DND-41 (cell line): ENCODE measurements around the gene NCOA5.

Experiments used
- ATAC-seq: fragments of 200-7000 bp; cut with Tn5 transposase; 3 replicates; pipeline ENCODE4 v1.9.1; 2021; ENCODE audit warnings: low read depth; ENCODE audit not compliant: insufficient read depth
- DNase-seq: peaks from one replicate; pipeline ENCODE4 v3.0.0-alpha.2; 2020
- H2AFZ ChIP-seq: 2 replicates; pipeline ENCODE4 v1.6.0; 2012; ENCODE audit warnings: low read depth, low read length
- H3K27ac ChIP-seq: 2 replicates; pipeline ENCODE4 v1.5.1; 2012; ENCODE audit warnings: low read length, inconsistent platforms
- H3K27me3 ChIP-seq: fragments of 200-600 bp; sonication (generic); 2 replicates; pipeline ENCODE4 v1.6.0; 2012; ENCODE audit warnings: low read length, mild to moderate bottlenecking, inconsistent platforms; ENCODE audit not compliant: insufficient read depth, poor library complexity
- H3K36me3 ChIP-seq: 2 replicates; pipeline ENCODE4 v1.5.1; 2012; ENCODE audit warnings: low read length, inconsistent platforms; ENCODE audit not compliant: insufficient read depth
- H3K4me1 ChIP-seq: 2 replicates; pipeline ENCODE4 v1.5.1; 2012; ENCODE audit warnings: mild to moderate bottlenecking, low read length; ENCODE audit not compliant: insufficient read depth
- H3K4me2 ChIP-seq: 2 replicates; pipeline ENCODE4 v1.6.0; 2012; ENCODE audit warnings: mild to moderate bottlenecking, moderate library complexity, low read length, inconsistent platforms; ENCODE audit not compliant: insufficient read depth
- H3K4me3 ChIP-seq, 2 experiments: fragments of 200-600 bp in 1 of 2; shearing (Covaris generic) in 1 of 2; 2 replicates each; pipeline ENCODE4 v1.5.1; 2012 to 2016; ENCODE audit warnings: inconsistent platforms in 2 of 2, low read length in 2 of 2, mild to moderate bottlenecking in 2 of 2, low read depth in 1 of 2, moderate library complexity in 1 of 2
- H3K79me2 ChIP-seq: 2 replicates; pipeline ENCODE4 v1.6.0; 2012; ENCODE audit warnings: low read length, inconsistent platforms; ENCODE audit not compliant: insufficient read depth
- H3K9ac ChIP-seq: 2 replicates; pipeline ENCODE4 v1.6.0; 2012; ENCODE audit warnings: low read depth, mild to moderate bottlenecking, inconsistent platforms, low read length, moderate library complexity
- H3K9me3 ChIP-seq: 2 replicates; pipeline ENCODE4 v1.5.1; 2012; ENCODE audit warnings: low read length, moderate library complexity, mild to moderate bottlenecking, inconsistent platforms; ENCODE audit not compliant: insufficient read depth, severe bottlenecking
- H4K20me1 ChIP-seq: 2 replicates; pipeline ENCODE4 v1.6.0; 2012; ENCODE audit warnings: low read length; ENCODE audit not compliant: insufficient read depth
- CTCF ChIP-seq: IDR thresholded peaks from 2 replicates; pipeline ENCODE4 v1.5.1; 2012; ENCODE audit warnings: borderline replicate concordance, low read length, moderate library complexity, mild to moderate bottlenecking; ENCODE audit not compliant: poor library complexity, severe bottlenecking; ENCODE audit errors: extremely low read depth
- EZH2 ChIP-seq: IDR thresholded peaks from 3 replicates; pipeline ENCODE4 v1.6.1; 2012; ENCODE audit warnings: borderline replicate concordance, low read depth, mild to moderate bottlenecking, moderate library complexity, low read length, inconsistent platforms; ENCODE audit not compliant: severe bottlenecking

The NCOA5 gene

GRCh38 chr20:46073443-46073842 lies 16.3 kb downstream of the NCOA5 start:
- ATAC-seq: no peak
- DNase-seq: no peak
- H3K9me3 ChIP-seq: no peaks in the 10 kb centered on the region
- TF ChIP-seq EZH2: no peak
- no peak for TF ChIP-seq CTCF
- H3K4me1 ChIP-seq: no peaks in the 10 kb centered on the region
- H2AFZ ChIP-seq: no peak overlapping the region
- no peak overlapping the region for H3K4me2 ChIP-seq
- no peaks in the 10 kb centered on the region for H3K27me3 ChIP-seq
- no peak overlapping the region for H3K27ac ChIP-seq
- peaks cover 82% of the 10 kb centered on the region for H4K20me1 ChIP-seq
- H3K79me2 ChIP-seq: peaks cover 70% of the 10 kb centered on the region
- no peak overlapping the region for H3K4me3 ChIP-seq
- H3K9ac ChIP-seq: no peak overlapping the region
- H3K36me3 ChIP-seq: peaks cover 72% of the 10 kb centered on the region

GRCh38 chr20:46073024-46073423 lies 16.7 kb downstream of the NCOA5 start:
- H3K4me2 ChIP-seq: no peak overlapping the region
- peaks cover 66% of the 10 kb centered on the region for H3K79me2 ChIP-seq
- H3K4me3 ChIP-seq: no peak overlapping the region
- DNase-seq: no peak
- no peak for ATAC-seq
- no peak overlapping the region for H3K27ac ChIP-seq
- H2AFZ ChIP-seq: no peak overlapping the region
- peaks cover 78% of the 10 kb centered on the region for H4K20me1 ChIP-seq
- H3K4me1 ChIP-seq: no peaks in the 10 kb centered on the region
- no peaks in the 10 kb centered on the region for H3K27me3 ChIP-seq
- TF ChIP-seq CTCF: no peak
- no peak for TF ChIP-seq EZH2
- H3K9me3 ChIP-seq: no peaks in the 10 kb centered on the region
- H3K36me3 ChIP-seq: peaks cover 72% of the 10 kb centered on the region
- no peak overlapping the region for H3K9ac ChIP-seq

GRCh38 chr20:46071573-46071972 lies 18.2 kb downstream of the NCOA5 start:
- H3K4me1 ChIP-seq: no peaks in the 10 kb centered on the region
- no peak for TF ChIP-seq CTCF
- no peak for TF ChIP-seq EZH2
- ATAC-seq: no peak

GRCh38 chr20:46070215-46070900 lies 19.4 kb downstream of the NCOA5 start:
- no peak for DNase-seq
- Histone ChIP-seq H3K79me2 (peaks cover 42% of the 10 kb centered on the region), H3K4me1 (no peaks in the 10 kb centered on the region), H2AFZ (no peak overlapping the region), H3K9me3 (no peaks in the 10 kb centered on the region), H3K27me3 (no peaks in the 10 kb centered on the region), H3K9ac (no peak overlapping the region), H3K27ac (no peak overlapping the region), H3K4me3 (no peak overlapping the region), H3K4me2 (no peak overlapping the region), H3K36me3 (peaks cover 79% of the 10 kb centered on the region), H4K20me1 (peaks cover 66% of the 10 kb centered on the region)
- no peak for ATAC-seq
- TF ChIP-seq EZH2 (no peak), CTCF (no peak)

More at GRCh38 chr20:46071573-46071972, 18.2 kb downstream of the NCOA5 start:
- Histone ChIP-seq H4K20me1 (peaks cover 66% of the 10 kb centered on the region), H3K79me2 (peaks cover 52% of the 10 kb centered on the region), H3K4me2 (no peak overlapping the region), H3K9ac (no peak overlapping the region), H3K36me3 (peaks cover 76% of the 10 kb centered on the region), H3K27ac (no peak overlapping the region), H3K9me3 (no peaks in the 10 kb centered on the region), H3K27me3 (no peaks in the 10 kb centered on the region), H3K4me3 (no peak overlapping the region), H2AFZ (no peak overlapping the region)
- no peak for DNase-seq
